RPMI7951 (cell line): ENCODE measurements around the gene ZBTB2. TPM values are rescaled to one million over a fixed set of nuclear protein-coding genes. Genes with fewer than 3 reads are reported as not detected.

Experiments used
- DNase-seq: peaks from one replicate; pipeline ENCODE4 v3.0.0-alpha.2; 2012; ENCODE audit warnings: low read depth
- total RNA-seq: library from RNA; depleted of rRNA; stranded (reverse); fragments of >200 nt; shearing (Covaris generic); gene quantifications from 2 replicates; pipeline ENCODE4 v1.2.3, GENCODE V29; 2014; rRNA removed

The ZBTB2 gene
- 16.8 and 20.7 TPM in 2 replicates for total RNA-seq

- peak; percentile 75 for DNase-seq
Measured at GRCh38 chr6:151391471-151392413, at the start of gene ZBTB2. ZBTB2 (minus strand) TSS chr6:151391559; CDS start chr6:151373637, 17,922 bp downstream.

GRCh38 chr6:151440930-151441329 is 49.6 kb upstream of the ZBTB2 start:
- no peak for DNase-seq

- no peak for DNase-seq
Measured at GRCh38 chr6:151440498-151440897, 49.1 kb upstream of the ZBTB2 start.

- no peak for DNase-seq
Measured at GRCh38 chr6:151437401-151437800, 46.0 kb upstream of the ZBTB2 start.

- no peak for DNase-seq
Measured at GRCh38 chr6:151436802-151437201, 45.4 kb upstream of the ZBTB2 start.

GRCh38 chr6:151436300-151436699 is 44.9 kb upstream of the ZBTB2 start:
- no peak for DNase-seq

GRCh38 chr6:151434369-151434768 is 43.0 kb upstream of the ZBTB2 start:
- DNase-seq: no peak

- no peak for DNase-seq
Measured at GRCh38 chr6:151432651-151433050, 41.3 kb upstream of the ZBTB2 start.

- DNase-seq: no peak
Measured at GRCh38 chr6:151431337-151431736, 40.0 kb upstream of the ZBTB2 start.

- DNase-seq: no peak
Measured at GRCh38 chr6:151430886-151431285, 39.5 kb upstream of the ZBTB2 start.

GRCh38 chr6:151428093-151428735 is 36.9 kb upstream of the ZBTB2 start:
- no peak for DNase-seq

- DNase-seq: peak; percentile 10
Measured at GRCh38 chr6:151425561-151425960, 34.2 kb upstream of the ZBTB2 start.

GRCh38 chr6:151422981-151423380 is 31.6 kb upstream of the ZBTB2 start:
- no peak for DNase-seq

- DNase-seq: no peak
Measured at GRCh38 chr6:151417477-151417876, 26.1 kb upstream of the ZBTB2 start.

GRCh38 chr6:151414641-151415260 is 23.4 kb upstream of the ZBTB2 start:
- no peak for DNase-seq

- DNase-seq: no peak
Measured at GRCh38 chr6:151413372-151414145, 22.2 kb upstream of the ZBTB2 start.

GRCh38 chr6:151412909-151413308 is 21.6 kb upstream of the ZBTB2 start:
- DNase-seq: no peak

GRCh38 chr6:151409679-151410078 is 18.3 kb upstream of the ZBTB2 start:
- no peak for DNase-seq

- DNase-seq: no peak
Measured at GRCh38 chr6:151409260-151409659, 17.9 kb upstream of the ZBTB2 start.

GRCh38 chr6:151408858-151409257 is 17.5 kb upstream of the ZBTB2 start:
- no peak for DNase-seq

GRCh38 chr6:151403919-151404308 is 12.6 kb upstream of the ZBTB2 start:
- DNase-seq: no peak

- no peak for DNase-seq
Measured at GRCh38 chr6:151402228-151402627, 10.9 kb upstream of the ZBTB2 start.
